HCT116 (cell line): ENCODE data around the gene TDRD7. TPM values are rescaled to one million over a fixed set of nuclear protein-coding genes. Genes with fewer than 3 reads are reported as not detected.

Source experiments
- ATAC-seq: fragments of 200-7000 bp; cut with Tn5 transposase; 2 replicates; pipeline ENCODE4 v1.9.1; 2020; ENCODE audit warnings: mild to moderate bottlenecking, moderate library complexity
- BruUV-seq: library from RNA; stranded (reverse); fragments of 400-500 nt; replicated peaks from 2 replicates; lab custom pipeline; 2021; lab: Mats Ljungman, UMichigan
- CTCF ChIA-PET: fragments of 300-600 bp; sonication (Branson Sonifier 250); formaldehyde crosslinking; loops from one replicate; lab custom pipeline; 2021; ENCODE audit warnings: antibody characterized with exemption; lab: Charles Lee
- POLR2A ChIA-PET: fragments of 300-600, 350-600 bp; sonication (Branson Sonifier 250); formaldehyde crosslinking; loops from one replicate; lab custom pipeline; 2021; ENCODE audit warnings: antibody characterized with exemption; lab: Charles Lee
- RAD21 ChIA-PET, 2 experiments: fragments of 300-600 bp; sonication (Branson Sonifier 250); formaldehyde crosslinking; loops; one replicate each; lab custom pipeline; 2023; ENCODE audit warnings: low total read pairs in 2 of 2; ENCODE audit not compliant: uncharacterized antibody in 2 of 2, unreplicated experiment in 2 of 2, low non-redundant PET in 1 of 2; lab: Charles Lee
- DNase-seq: peaks from one replicate; pipeline ENCODE4 v3.0.0-alpha.2; 2010; ENCODE audit warnings: low read depth, low spot score
- H2AFZ ChIP-seq: fragments of 200-600 bp; shearing (Covaris generic), sonication (generic); 2 replicates; pipeline ENCODE4 v1.6.1; 2017; ENCODE audit warnings: low read depth, mixed run types, mixed read lengths, antibody characterized with exemption, low read length; ENCODE audit not compliant: poor library complexity, severe bottlenecking
- H3K27ac ChIP-seq: 2 replicates; pipeline ENCODE4 v1.5.1; 2012; ENCODE audit warnings: low read depth, low read length
- H3K27me3 ChIP-seq: fragments of 200-600 bp; sonication (generic); 2 replicates; pipeline ENCODE4 v1.6.1; 2016; ENCODE audit warnings: mixed run types, low read length, mixed read lengths; ENCODE audit not compliant: insufficient read depth
- H3K36me3 ChIP-seq, 2 experiments: fragments of 200-500 bp in 1 of 2; fragments of 200-600 bp in 1 of 2; sonication (Bioruptor generic) in 1 of 2; sonication (generic) in 1 of 2; 2 replicates each; pipeline versions ENCODE4 v1.5.1 to v1.6.1; 2014 to 2016; ENCODE audit warnings: low read length in 2 of 2, inconsistent platforms in 1 of 2, mixed read lengths in 1 of 2, mixed run types in 1 of 2; ENCODE audit not compliant: insufficient read depth in 2 of 2, control insufficient read depth in 1 of 2
- H3K4me1 ChIP-seq, 2 experiments: fragments of 200-600 bp in 1 of 2; sonication (generic) in 1 of 2; 2 replicates each; pipeline versions ENCODE4 v1.5.1 to v1.6.1; 2012 to 2017; ENCODE audit warnings: low read length in 2 of 2, inconsistent platforms in 1 of 2, mild to moderate bottlenecking in 1 of 2, mixed read lengths in 1 of 2, mixed run types in 1 of 2, moderate library complexity in 1 of 2; ENCODE audit not compliant: insufficient read depth in 2 of 2, control insufficient read depth in 1 of 2
- H3K4me2 ChIP-seq: fragments of 200-600 bp; sonication (generic); 2 replicates; pipeline ENCODE4 v1.6.1; 2017; ENCODE audit warnings: mixed run types, low read length, mixed read lengths
- H3K4me3 ChIP-seq, 2 experiments: fragments of 200-600 bp in 1 of 2; sonication (generic) in 1 of 2; replicated peaks in 1 of 2; 2 replicates each; pipeline ENCODE4 v1.5.1; 2011 to 2016; ENCODE audit warnings: low read length in 2 of 2, control low read depth in 1 of 2, low read depth in 1 of 2, mild to moderate bottlenecking in 1 of 2, mixed read lengths in 1 of 2, mixed run types in 1 of 2
- H3K79me2 ChIP-seq: fragments of 200-600 bp; sonication (generic); 2 replicates; pipeline ENCODE4 v1.6.1; 2017; ENCODE audit warnings: mild to moderate bottlenecking, mixed run types, low read length, moderate library complexity, mixed read lengths; ENCODE audit not compliant: insufficient read depth
- H3K9ac ChIP-seq: fragments of 200-600 bp; sonication (generic); 2 replicates; pipeline ENCODE4 v1.6.1; 2016; ENCODE audit warnings: low read length, mixed read lengths
- H3K9me2 ChIP-seq: fragments of 200-600 bp; sonication (generic), shearing (Covaris generic); 2 replicates; pipeline ENCODE4 v1.6.1; 2017; ENCODE audit warnings: mixed run types, mild to moderate bottlenecking, moderate library complexity; ENCODE audit not compliant: insufficient read depth
- H3K9me3 ChIP-seq, 2 experiments: fragments of 200-500 bp in 1 of 2; fragments of 200-600 bp in 1 of 2; sonication (Bioruptor generic) in 1 of 2; sonication (generic) in 1 of 2; 2 replicates each; pipeline ENCODE4 v1.6.1; 2014 to 2017; ENCODE audit warnings: low read length in 2 of 2, mixed read lengths in 2 of 2, inconsistent platforms in 1 of 2, low read depth in 1 of 2, mild to moderate bottlenecking in 1 of 2, mixed run types in 1 of 2, moderate library complexity in 1 of 2; ENCODE audit not compliant: control insufficient read depth in 1 of 2, insufficient read depth in 1 of 2
- H4K20me1 ChIP-seq: fragments of 200-600 bp; sonication (generic), shearing (Covaris generic); 2 replicates; pipeline ENCODE4 v1.6.1; 2017; ENCODE audit warnings: mixed run types, mild to moderate bottlenecking, moderate library complexity; ENCODE audit not compliant: insufficient read depth
- CEBPB ChIP-seq: IDR thresholded peaks from 2 replicates; pipeline ENCODE4 v1.6.1; 2012; ENCODE audit warnings: low read depth
- EZH2 ChIP-seq: fragments of 200-600 bp; sonication (generic); IDR thresholded peaks from 2 replicates; pipeline ENCODE4 v1.6.1; 2017; ENCODE audit warnings: antibody characterized with exemption, mixed run types
- FOSL1 ChIP-seq: IDR thresholded peaks from 2 replicates; pipeline ENCODE4 v1.6.1; 2012; ENCODE audit warnings: low read depth
- POLR2AphosphoS5 ChIP-seq: IDR thresholded peaks from 2 replicates; pipeline ENCODE4 v1.6.1; 2011; ENCODE audit warnings: mild to moderate bottlenecking, low read depth, low read length, moderate library complexity
- SP1 ChIP-seq: IDR thresholded peaks from 2 replicates; pipeline ENCODE4 v1.6.1; 2012; ENCODE audit warnings: low read depth
- SRF ChIP-seq: IDR thresholded peaks from 2 replicates; pipeline ENCODE4 v1.6.1; 2012; ENCODE audit warnings: low read depth
- intact Hi-C: fragments of 100-400 bp; cut with micrococcal nuclease; formaldehyde crosslinking; loops from 2 replicates; pipeline ENCODE4 v1.10.0; 2022
- total RNA-seq: library from RNA; stranded (reverse); gene quantifications from one replicate; pipeline ENCODE4 v1.2.1, GENCODE V29; 2021; ENCODE audit not compliant: unreplicated experiment
- TF ChIP-seq, protein P1 (sequence below), 3 experiments: fragments of 200-600 bp in 1 of 3; sonication (generic) in 1 of 3; IDR thresholded peaks in 2 of 3; conservative IDR thresholded peaks in 1 of 3; 2 replicates each; pipeline ENCODE4 v1.5.1; 2012 to 2017; ENCODE audit warnings: low read depth in 2 of 3, low read length in 2 of 3, antibody characterized with exemption in 1 of 3, borderline replicate concordance in 1 of 3, control low read depth in 1 of 3, mild to moderate bottlenecking in 1 of 3, mixed read lengths in 1 of 3, mixed run types in 1 of 3, moderate library complexity in 1 of 3; ENCODE audit not compliant: insufficient read depth in 1 of 3
- TF ChIP-seq, protein P2 (sequence below): IDR thresholded peaks from 2 replicates; pipeline ENCODE4 v1.6.1; 2011; ENCODE audit warnings: mild to moderate bottlenecking, low read length, moderate library complexity; ENCODE audit not compliant: insufficient replicate concordance; ENCODE audit errors: extremely low read depth

TDRD7 gene
- total RNA-seq, 1 experiment from 2014 or later = 8.0 TPM

DNA sequence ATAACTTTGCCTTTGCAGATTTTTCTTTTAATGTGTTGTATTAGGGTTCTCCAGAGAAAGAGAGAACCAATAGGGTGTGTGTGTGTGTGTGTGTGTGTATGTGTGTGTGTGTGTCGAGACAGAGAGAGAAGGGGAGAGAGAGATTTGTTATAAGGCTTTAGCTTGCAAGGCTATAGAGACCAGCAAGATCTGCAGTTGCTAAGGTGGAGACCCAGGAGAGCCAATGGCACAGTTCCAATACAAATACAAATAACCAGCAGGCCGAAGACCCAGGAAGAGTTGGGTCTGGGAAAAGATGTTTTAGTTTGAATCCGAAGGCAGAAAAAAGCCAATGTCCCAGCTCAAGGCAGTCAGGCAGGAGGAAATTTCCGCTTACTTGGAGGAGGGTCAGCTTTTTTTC is 112.5 kb downstream of the TDRD7 start:
- Histone ChIP-seq H3K4me3 (no peak overlapping the region), H3K36me3 (no peaks in the 10 kb centered on the region), H3K9ac (no peak overlapping the region), H3K9me2 (no peaks in the 10 kb centered on the region), H3K4me1 (peaks cover under 1 to 3% of the 10 kb centered on the region in 2 experiments; a peak in 2 of 4 replicates), H3K4me2 (no peak overlapping the region), H3K27me3 (no peaks in the 10 kb centered on the region), H2AFZ (no peak overlapping the region), H3K27ac (no peak overlapping the region), H3K9me3 (no peaks in the 10 kb centered on the region), H4K20me1 (no peaks in the 10 kb centered on the region; the same call in 1 of the 2 replicates), H3K79me2 (no peaks in the 10 kb centered on the region)
- RAD21 ChIA-PET = no interaction called here
- no peak for ATAC-seq
- TF ChIP-seq POLR2AphosphoS5 (no peak), SRF (no peak), FOSL1 (no peak), CEBPB (no peak), EZH2 (no peak), SP1 (no peak)
- TF ChIP-seq, protein P1, sequence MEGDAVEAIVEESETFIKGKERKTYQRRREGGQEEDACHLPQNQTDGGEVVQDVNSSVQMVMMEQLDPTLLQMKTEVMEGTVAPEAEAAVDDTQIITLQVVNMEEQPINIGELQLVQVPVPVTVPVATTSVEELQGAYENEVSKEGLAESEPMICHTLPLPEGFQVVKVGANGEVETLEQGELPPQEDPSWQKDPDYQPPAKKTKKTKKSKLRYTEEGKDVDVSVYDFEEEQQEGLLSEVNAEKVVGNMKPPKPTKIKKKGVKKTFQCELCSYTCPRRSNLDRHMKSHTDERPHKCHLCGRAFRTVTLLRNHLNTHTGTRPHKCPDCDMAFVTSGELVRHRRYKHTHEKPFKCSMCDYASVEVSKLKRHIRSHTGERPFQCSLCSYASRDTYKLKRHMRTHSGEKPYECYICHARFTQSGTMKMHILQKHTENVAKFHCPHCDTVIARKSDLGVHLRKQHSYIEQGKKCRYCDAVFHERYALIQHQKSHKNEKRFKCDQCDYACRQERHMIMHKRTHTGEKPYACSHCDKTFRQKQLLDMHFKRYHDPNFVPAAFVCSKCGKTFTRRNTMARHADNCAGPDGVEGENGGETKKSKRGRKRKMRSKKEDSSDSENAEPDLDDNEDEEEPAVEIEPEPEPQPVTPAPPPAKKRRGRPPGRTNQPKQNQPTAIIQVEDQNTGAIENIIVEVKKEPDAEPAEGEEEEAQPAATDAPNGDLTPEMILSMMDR (IDR thresholded peaks at IDR 0.05 in 2 of 3, conservative IDR thresholded peaks at IDR 0.05 in 1 of 3; ENCODE audit: borderline replicate concordance in 1 of 3, insufficient read depth in 1 of 3, low read depth in 2 of 3, low read length in 2 of 3) = no peak
- TF ChIP-seq, protein P2, sequence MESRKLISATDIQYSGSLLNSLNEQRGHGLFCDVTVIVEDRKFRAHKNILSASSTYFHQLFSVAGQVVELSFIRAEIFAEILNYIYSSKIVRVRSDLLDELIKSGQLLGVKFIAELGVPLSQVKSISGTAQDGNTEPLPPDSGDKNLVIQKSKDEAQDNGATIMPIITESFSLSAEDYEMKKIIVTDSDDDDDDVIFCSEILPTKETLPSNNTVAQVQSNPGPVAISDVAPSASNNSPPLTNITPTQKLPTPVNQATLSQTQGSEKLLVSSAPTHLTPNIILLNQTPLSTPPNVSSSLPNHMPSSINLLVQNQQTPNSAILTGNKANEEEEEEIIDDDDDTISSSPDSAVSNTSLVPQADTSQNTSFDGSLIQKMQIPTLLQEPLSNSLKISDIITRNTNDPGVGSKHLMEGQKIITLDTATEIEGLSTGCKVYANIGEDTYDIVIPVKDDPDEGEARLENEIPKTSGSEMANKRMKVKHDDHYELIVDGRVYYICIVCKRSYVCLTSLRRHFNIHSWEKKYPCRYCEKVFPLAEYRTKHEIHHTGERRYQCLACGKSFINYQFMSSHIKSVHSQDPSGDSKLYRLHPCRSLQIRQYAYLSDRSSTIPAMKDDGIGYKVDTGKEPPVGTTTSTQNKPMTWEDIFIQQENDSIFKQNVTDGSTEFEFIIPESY = no peak
- CTCF ChIA-PET = no interaction called here
- intact Hi-C loops = no loop called here
- no TSS peak for BruUV-seq
- POLR2A ChIA-PET = no interaction called here
- DNase-seq = no peak
